HG02678 (cell line): ENCODE results near the gene MOV10L1.
"Not testable (repeated sequence)": the region's sequence is repeated elsewhere in the genome, so short reads cannot be mapped to it uniquely, and the experiment has no call there.

ENCODE experiments used
- ATAC-seq: cut with Tn5 transposase; IDR thresholded peaks from one replicate; pipeline ENCODE4 v1.9.1; 2021; ENCODE audit warnings: mild to moderate bottlenecking, moderate library complexity; ENCODE audit not compliant: unreplicated experiment

The MOV10L1 gene

GRCh38 chr22:50076646-50077535 lies 12.9 kb upstream of the MOV10L1 start:
- ATAC-seq = no peak

DNA sequence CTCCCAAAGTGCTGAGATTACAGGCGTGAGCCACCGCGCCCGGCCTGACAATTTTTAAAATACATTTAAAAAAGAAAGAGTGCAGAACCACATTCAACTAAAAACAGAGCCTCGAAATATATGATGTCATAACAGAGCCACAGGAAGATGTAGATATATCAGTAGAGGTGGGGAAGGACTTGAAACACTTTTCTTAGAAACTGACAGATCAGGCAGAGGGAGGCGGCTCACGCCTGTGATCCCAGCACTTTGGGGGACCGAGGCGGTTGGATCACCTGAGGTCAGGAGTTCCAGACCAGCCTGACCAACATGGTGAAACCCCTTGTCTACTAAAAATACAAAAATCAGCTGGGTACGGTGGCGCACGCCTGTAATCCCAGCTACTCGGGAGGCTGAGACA lies 11.6 kb upstream of the MOV10L1 start:
- ATAC-seq = no peak

GRCh38 chr22:50078761-50079160 lies 11.0 kb upstream of the MOV10L1 start:
- no peak for ATAC-seq

DNA sequence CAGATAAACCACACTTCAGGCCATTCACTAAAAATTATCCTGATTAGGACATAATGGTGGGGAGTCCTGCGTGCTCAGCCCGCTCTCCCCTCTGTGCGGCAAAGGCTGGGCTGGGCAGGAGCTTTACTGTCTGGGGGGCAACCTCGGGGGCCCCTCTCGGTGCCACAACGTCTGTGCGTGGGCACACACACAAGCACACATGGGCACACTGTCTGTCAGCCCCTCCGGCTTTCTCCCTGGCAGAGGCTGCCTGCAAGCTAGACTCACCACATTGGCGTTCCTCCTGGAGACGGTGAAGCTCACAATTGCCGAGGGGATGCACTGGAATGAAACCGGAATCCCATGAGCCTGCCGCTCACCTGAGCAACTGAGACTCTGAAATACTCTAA lies 9.7 kb upstream of the MOV10L1 start:
- no peak for ATAC-seq

- ATAC-seq = no peak
Observed at GRCh38 chr22:50081426-50082196, 8.2 kb upstream of the MOV10L1 start.

DNA sequence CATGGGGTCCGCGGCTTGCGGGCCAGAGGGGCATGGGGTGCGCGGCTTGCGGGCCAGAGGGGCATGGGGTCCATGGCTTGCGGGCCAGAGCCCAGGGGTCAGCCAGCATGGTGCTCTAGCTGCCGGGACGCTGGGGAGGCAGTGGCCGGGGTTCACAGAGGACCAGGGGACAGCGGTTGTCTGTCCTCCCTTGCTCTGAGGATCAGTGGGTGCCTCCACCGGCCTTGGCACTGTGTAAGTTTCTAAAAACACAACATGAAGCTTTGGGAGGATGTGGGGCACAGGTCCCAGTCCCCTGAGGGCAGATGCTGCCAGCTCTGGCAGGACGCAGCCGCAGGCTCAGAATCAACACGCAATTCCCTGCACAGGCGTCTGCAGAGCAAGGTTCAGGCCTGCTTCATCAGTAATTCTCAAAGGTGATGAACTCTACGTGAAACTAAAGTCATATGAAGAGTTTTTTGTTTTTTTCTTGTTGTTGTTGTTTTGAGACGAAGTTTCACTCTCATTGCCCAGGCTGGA lies 7.5 kb upstream of the MOV10L1 start:
- ATAC-seq = no peak

GRCh38 chr22:50082961-50083461 lies 6.8 kb upstream of the MOV10L1 start:
- ATAC-seq = no peak

DNA sequence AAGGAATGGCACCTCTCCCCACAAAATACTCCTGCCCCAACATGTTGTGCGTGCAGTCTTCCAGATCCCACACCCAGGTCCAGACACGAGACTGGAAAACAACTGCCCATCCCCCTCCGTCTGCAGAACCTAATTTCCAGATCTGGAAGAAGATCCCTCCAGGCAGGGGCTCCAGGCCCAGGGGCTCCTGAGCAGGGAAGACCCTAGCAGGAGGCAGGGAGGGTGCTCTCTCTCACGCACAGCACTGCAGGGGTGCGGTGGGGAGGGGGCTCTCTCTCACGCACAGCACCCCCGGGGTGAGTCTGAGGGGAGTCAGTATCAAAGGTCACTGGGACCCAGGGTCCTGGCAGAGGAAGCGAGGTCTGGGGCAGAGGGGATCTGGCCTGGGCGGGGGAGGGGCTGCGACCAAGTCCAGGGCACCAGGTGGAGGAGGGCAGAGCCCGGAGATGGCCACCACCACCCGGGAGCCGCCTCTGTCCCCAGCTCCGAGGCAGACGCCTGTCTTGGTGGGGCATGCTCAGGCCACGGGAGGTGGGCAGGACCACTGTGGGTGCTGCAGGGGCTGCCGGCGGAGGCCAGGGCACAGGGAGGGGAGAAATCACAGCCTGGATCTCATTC lies 6.2 kb upstream of the MOV10L1 start:
- no peak for ATAC-seq

- ATAC-seq = no peak
Observed at GRCh38 chr22:50084080-50084477, 5.7 kb upstream of the MOV10L1 start.

GRCh38 chr22:50084614-50085021 lies 5.2 kb upstream of the MOV10L1 start:
- no peak for ATAC-seq

GRCh38 chr22:50085211-50085972 lies 4.4 kb upstream of the MOV10L1 start, which contains the start of gene MLC1:
TSS of gene MLC1 (minus strand) at chr22:50085426. CDS start at chr22:50084902, 524 bp downstream.
- ATAC-seq = no peak

GRCh38 chr22:50086526-50086925 lies 3.3 kb upstream of the MOV10L1 start:
- ATAC-seq = no peak

GRCh38 chr22:50086975-50087374 lies 2.8 kb upstream of the MOV10L1 start:
- ATAC-seq = not testable (repeated sequence)

- ATAC-seq = no peak
Observed at GRCh38 chr22:50087646-50088045, 2.2 kb upstream of the MOV10L1 start.

DNA sequence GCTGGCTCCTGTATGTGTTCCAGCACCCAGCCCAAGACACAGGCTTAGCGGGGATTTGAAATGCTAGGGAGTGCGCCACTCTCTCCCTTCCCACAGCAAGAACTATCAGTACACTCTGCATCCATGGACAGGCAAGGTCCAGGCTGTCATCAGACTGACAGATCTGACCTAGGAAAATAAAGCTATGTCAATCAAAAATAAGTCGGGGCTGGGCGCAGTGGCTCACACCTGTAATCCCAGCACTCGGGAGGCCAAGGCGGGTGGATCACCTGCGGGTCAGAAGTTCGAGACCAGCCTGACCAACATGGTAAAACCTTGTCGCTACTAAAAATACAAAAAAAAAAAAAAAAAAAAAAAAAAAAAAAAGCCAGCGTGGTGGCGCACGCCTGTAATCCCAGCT lies 1.7 kb upstream of the MOV10L1 start:
- ATAC-seq = no peak

DNA sequence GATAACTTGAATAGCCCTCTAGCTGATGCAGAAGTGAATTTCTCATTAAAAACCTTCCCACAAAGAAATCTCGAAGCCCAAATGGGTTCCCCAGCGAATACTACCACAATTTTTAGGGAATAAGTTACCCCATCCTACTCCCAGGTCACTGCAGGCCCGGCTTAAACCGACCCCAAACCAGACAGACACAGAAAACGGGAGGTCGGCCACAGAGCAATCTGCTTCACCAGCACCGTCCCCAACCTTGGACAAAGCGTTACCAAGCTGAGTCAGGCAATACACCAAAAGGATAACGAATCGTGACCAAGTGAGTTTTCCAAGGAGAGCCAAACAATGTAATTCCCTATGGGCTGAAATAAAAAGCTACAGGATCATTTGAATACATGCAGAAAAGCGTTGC lies 575 bp upstream of the MOV10L1 start:
- no peak for ATAC-seq

- no peak for ATAC-seq
Observed at GRCh38 chr22:50090412-50090714, 557 bp downstream of the MOV10L1 start.

- no peak for ATAC-seq
Observed at GRCh38 chr22:50091092-50091768, 1.4 kb downstream of the MOV10L1 start.

DNA sequence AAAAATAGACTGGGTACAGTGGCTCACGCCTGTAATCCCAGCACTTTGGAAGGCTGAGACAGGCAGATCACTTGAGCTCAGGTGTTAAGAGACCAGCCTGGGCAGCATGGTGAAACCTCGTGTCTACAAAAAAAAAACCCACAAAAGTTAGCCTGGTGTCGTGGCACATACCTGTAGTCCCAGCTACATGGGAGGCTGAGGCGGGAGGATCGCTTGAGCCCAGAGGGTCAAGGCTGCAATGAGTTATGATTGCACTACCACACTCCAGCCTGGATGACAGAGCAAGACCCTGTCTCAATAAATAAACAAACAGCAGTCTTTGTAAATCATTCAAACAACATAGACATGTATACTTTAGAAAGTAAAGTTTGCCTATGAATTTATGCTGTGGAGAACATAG lies 2.5 kb downstream of the MOV10L1 start:
- ATAC-seq = no peak

- no peak for ATAC-seq
Observed at GRCh38 chr22:50098052-50098451, 8.2 kb downstream of the MOV10L1 start.
